ENCODE data around the gene RGS13.

GRCh38 chr1:192631749-192632148, 4.2 kb upstream of the RGS13 start:
- TF ChIP-seq CTCF (conservative IDR thresholded peaks at IDR 0.05 in 1 of 2, IDR thresholded peaks at IDR 0.05 in 1 of 2; ENCODE audit: extremely low read depth in 1 of 2, insufficient read depth in 1 of 2, low read depth in 1 of 2, low read length in 2 of 2): no peak
- no peak for TF ChIP-seq EZH2 (IDR thresholded peaks at IDR 0.05; ENCODE audit: borderline replicate concordance, low read length)

All from mammary epithelial cell (primary cell).